ENCODE measurements around the gene RANBP1.
A peak's percentile ranks its signal among the peaks of the same experiment; 100 is the strongest.

- no peak for TF ChIP-seq CTCF (IDR thresholded peaks at IDR 0.05)
- TF ChIP-seq POLR2A (IDR thresholded peaks at IDR 0.05): peak in 3 of 4 donors; percentile 26 to 40 (median 31)
- TF ChIP-seq POLR2AphosphoS5 (IDR thresholded peaks at IDR 0.05): peak; percentile 20 to 58
- TF ChIP-seq EP300 (IDR thresholded peaks at IDR 0.05): no peak
Observed at GRCh38 chr22:20130731-20131596, 15.1 kb downstream of the RANBP1 start.
